Measurements from ENCODE around the gene TMEM125. TPM values are rescaled to one million over a fixed set of nuclear protein-coding genes. Genes with fewer than 3 reads are reported as not detected.

The TMEM125 gene
- total RNA-seq, 6 donors from 2014 or later, result 144 to 302 (median 227) TPM

DNA sequence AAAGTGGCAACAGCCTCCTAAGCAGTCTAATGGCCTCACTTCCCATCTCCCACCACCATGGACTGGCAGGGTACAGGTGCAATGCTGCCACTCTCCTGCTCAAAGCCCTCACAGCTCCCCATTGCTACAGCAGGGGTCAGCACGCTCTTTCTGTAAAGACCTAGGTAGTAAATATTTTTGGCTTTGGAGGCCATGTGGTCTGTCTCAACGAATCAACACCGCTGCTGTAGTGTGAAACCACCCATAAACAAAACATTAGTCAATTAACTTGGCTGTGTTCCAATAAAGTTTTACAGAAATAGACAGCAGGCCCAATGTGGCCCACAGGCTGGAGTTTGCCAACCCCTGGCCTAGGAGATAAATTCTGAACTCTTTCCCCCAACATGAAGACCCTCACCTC lies 44.6 kb upstream of the TMEM125 start:
- no peaks in the 10 kb centered on the region for H3K9me3 ChIP-seq
- 57 to 73% methylated on average over 3 of the region's 3 CpGs for WGBS, 2 donors
- H3K36me3 ChIP-seq, result no peaks in the 10 kb centered on the region
- no peak overlapping the region for H3K27ac ChIP-seq
- no peak for TF ChIP-seq POLR2A (IDR thresholded peaks at IDR 0.05)
- no peak for TF ChIP-seq EP300 (IDR thresholded peaks at IDR 0.05)
- TF ChIP-seq POLR2AphosphoS5 (IDR thresholded peaks at IDR 0.05), result no peak
- TF ChIP-seq, protein P1, sequence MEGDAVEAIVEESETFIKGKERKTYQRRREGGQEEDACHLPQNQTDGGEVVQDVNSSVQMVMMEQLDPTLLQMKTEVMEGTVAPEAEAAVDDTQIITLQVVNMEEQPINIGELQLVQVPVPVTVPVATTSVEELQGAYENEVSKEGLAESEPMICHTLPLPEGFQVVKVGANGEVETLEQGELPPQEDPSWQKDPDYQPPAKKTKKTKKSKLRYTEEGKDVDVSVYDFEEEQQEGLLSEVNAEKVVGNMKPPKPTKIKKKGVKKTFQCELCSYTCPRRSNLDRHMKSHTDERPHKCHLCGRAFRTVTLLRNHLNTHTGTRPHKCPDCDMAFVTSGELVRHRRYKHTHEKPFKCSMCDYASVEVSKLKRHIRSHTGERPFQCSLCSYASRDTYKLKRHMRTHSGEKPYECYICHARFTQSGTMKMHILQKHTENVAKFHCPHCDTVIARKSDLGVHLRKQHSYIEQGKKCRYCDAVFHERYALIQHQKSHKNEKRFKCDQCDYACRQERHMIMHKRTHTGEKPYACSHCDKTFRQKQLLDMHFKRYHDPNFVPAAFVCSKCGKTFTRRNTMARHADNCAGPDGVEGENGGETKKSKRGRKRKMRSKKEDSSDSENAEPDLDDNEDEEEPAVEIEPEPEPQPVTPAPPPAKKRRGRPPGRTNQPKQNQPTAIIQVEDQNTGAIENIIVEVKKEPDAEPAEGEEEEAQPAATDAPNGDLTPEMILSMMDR (IDR thresholded peaks at IDR 0.05), result no peak
- no peak overlapping the region for H3K4me3 ChIP-seq
- H3K4me1 ChIP-seq, result peaks cover 0 to 17% (median 9%) of the 10 kb centered on the region in 4 donors
- no peak for DNase-seq
- no peak for ATAC-seq (ENCODE audit: low FRiP score in 2 of 2)
- H3K27me3 ChIP-seq, result no peaks in the 10 kb centered on the region

DNA sequence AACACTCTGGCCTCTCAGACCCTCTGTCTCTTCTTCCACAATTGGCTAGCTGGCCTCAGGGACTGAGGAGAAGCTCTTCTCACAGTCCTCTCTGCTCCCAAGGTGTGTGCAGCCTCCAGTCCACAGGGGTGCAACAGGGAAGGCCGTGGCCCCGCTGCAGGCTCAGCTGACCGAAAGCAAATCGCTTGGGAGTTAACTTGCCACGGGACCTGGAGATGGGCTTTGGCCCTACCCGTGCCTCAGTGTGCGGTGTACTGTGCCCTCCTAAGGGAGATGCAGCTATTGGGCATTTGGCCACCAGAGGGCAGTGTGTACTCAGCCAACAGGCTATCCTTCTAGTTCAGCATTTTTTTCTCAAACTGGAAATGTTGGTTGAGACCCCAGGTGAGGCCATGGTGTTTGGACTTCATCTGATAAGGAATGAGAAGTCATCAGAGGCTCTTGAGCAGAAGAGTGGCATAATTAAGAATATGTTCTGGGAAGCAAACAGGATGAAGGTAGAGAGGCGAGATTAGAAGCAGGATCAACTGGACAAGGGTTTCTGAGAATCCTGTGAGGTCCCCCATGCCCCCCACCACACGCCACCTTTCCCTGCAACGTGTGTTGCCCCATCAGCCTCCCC lies 42.5 kb upstream of the TMEM125 start:
- H3K4me3 ChIP-seq, result no peak overlapping the region
- H3K27ac ChIP-seq, result peak overlapping the region in 2 of 4 donors; percentile 51 to 62
- TF ChIP-seq, protein P1 (IDR thresholded peaks at IDR 0.05), result peak; percentile 91 to 98 (median 95)
- TF ChIP-seq POLR2A (IDR thresholded peaks at IDR 0.05) (no peak), EP300 (IDR thresholded peaks at IDR 0.05) (peak in 2 of 4 donors; percentile 32 to 74)
- WGBS, 2 donors, result 8 to 18% methylated on average over 5 to 10 of the region's 10 CpGs
- DNase-seq (peak; percentile 69 to 86), ATAC-seq (ENCODE audit: low FRiP score in 2 of 2) (peak; percentile 88 to 90)
- no peaks in the 10 kb centered on the region for H3K36me3 ChIP-seq
- no peaks in the 10 kb centered on the region for H3K9me3 ChIP-seq
- H3K4me1 ChIP-seq, result peaks cover 0 to 17% (median 12%) of the 10 kb centered on the region in 4 donors
- H3K27me3 ChIP-seq, result no peaks in the 10 kb centered on the region

DNA sequence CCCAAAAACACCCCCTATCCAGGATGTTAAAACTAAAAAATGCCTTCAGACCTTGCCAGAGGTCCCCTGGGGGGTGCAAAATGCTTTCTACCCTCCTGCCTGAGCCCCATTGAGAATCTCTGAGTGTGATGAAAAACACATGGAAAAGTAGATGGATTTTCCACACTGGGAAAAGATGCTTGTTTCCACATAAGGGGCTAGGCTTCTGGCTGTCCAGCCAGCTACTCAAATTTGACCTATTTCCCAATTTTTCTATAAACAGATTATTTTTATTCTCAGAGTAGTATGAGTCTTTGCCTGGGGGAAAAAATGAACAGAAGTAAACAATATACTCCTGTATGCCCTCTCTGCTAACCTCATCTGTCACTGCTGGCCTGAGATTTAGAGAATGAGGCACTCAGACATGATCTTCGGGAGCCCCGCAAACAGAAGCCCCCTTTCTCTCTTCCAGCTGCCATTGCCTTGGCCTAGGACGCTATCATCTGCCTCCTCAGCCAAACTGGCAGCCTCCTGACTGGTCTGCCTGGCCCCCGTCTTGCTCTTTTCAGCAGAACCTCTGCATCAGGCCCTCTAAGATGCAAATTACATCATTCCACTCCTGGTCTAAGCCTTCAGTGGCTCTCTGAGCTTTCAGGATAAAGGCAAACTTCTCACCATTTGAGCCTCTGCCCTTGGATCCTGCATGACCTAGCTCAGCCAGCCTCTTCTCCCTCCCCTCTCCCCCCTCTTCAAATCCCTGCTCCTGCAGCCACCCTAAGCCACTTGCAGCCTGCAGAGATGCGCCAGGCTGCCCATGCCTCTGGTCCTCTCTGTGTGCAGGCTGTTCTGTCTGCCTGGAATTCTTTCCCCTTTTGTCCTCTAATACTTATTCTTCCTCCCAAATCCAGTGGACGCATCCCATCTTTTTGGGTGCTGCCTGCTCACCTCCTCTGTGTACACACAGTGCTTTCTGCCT lies 39.7 kb upstream of the TMEM125 start:
- 80 to 82% methylated on average over 6 of the region's 6 CpGs for WGBS, 2 donors
- peak overlapping the region in 3 of 4 donors; percentile 21 to 56 (median 27) for H3K27ac ChIP-seq
- H3K4me3 ChIP-seq, result no peak overlapping the region
- no peaks in the 10 kb centered on the region for H3K36me3 ChIP-seq
- H3K9me3 ChIP-seq, result no peaks in the 10 kb centered on the region
- TF ChIP-seq, protein P1 (IDR thresholded peaks at IDR 0.05), result no peak
- TF ChIP-seq EP300 (IDR thresholded peaks at IDR 0.05) (no peak), POLR2A (IDR thresholded peaks at IDR 0.05) (no peak), POLR2AphosphoS5 (IDR thresholded peaks at IDR 0.05) (no peak)
- ATAC-seq (ENCODE audit: low FRiP score in 2 of 2) (no peak), DNase-seq (no peak)
- peaks cover 0 to 22% (median 14%) of the 10 kb centered on the region in 4 donors for H3K4me1 ChIP-seq
- H3K27me3 ChIP-seq, result no peaks in the 10 kb centered on the region

DNA sequence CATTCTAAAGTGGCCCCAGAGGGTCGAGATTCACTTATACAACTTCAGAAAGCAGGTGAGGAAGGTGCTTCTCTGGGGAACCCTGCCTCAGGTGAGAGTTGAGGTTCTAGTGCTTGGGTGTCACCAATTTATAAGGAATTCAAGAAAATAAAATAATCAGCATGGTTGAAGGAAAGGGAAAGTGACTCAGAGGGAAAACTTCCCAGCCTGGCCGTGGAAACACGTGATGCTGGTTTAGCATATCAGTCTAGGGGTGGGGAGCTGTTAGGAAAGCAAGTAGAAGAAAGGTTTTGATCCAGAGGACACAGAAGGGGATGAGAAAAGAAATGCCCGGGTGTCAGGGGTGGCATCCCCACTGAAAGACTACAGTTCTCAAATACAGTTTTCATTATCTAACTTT lies 37.7 kb upstream of the TMEM125 start:
- Histone ChIP-seq H3K4me1 (peaks cover 0 to 26% (median 14%) of the 10 kb centered on the region in 4 donors), H3K27me3 (no peaks in the 10 kb centered on the region), H3K4me3 (no peak overlapping the region), H3K9me3 (no peaks in the 10 kb centered on the region), H3K36me3 (no peaks in the 10 kb centered on the region), H3K27ac (peak overlapping the region in 1 of 4 donors; percentile 44)
- WGBS, 2 donors, result 52 to 56% methylated on average over 4 of the region's 4 CpGs
- ATAC-seq (ENCODE audit: low FRiP score in 2 of 2) (no peak), DNase-seq (no peak)
- TF ChIP-seq POLR2AphosphoS5 (IDR thresholded peaks at IDR 0.05) (no peak), EP300 (IDR thresholded peaks at IDR 0.05) (no peak), POLR2A (IDR thresholded peaks at IDR 0.05) (no peak)
- TF ChIP-seq, protein P1 (IDR thresholded peaks at IDR 0.05), result no peak
